ENCODE results near the gene PDZD7. TPM values are rescaled to one million over a fixed set of nuclear protein-coding genes. Genes with fewer than 3 reads are reported as not detected.

Gene PDZD7
- polyA plus RNA-seq, 1 of the 3 experiments (the other 2 are of a cell fraction): 1.9 TPM

GRCh38 chr10:101018118-101018599 is 12.8 kb downstream of the PDZD7 start:
- H3K4me3 ChIP-seq (ENCODE audit: low read depth in 2 of 2, low read length in 1 of 2): no peak overlapping the region
- H3K27me3 ChIP-seq (ENCODE audit: insufficient read depth): no peaks in the 10 kb centered on the region
- peaks cover 4% of the 10 kb centered on the region for H3F3A ChIP-seq (replicated peaks; ENCODE audit: insufficient read depth)
- H4K20me1 ChIP-seq (ENCODE audit: insufficient read depth): no peaks in the 10 kb centered on the region
- H3K9ac ChIP-seq: no peak overlapping the region
- no peaks in the 10 kb centered on the region for H3K9me3 ChIP-seq
- no peaks in the 10 kb centered on the region for H3K79me2 ChIP-seq (ENCODE audit: insufficient read depth)
- peaks cover 7 to 8% of the 10 kb centered on the region in 2 experiments; a peak in 3 of 4 replicates for H3K4me1 ChIP-seq (ENCODE audit: control insufficient read depth in 1 of 2, insufficient read depth in 2 of 2, low read depth in 1 of 2, low read length in 1 of 2)
- no peaks in the 10 kb centered on the region for H3K36me3 ChIP-seq (replicated peaks in 1 of 2; ENCODE audit: control insufficient read depth in 1 of 2, insufficient read depth in 2 of 2, low read length in 1 of 2)
- H3K4me2 ChIP-seq: no peak overlapping the region
- no peak overlapping the region for H2AFZ ChIP-seq (ENCODE audit: low read depth)
- ChIA-PET POLR2A (interaction anchor here (1.0 to 1.3 kb wide), 2 partner anchors 13 to 24 kb away, joined by 3 to 8 read pairs; partner anchors contain the start of genes PDZD7 and SFXN3), CTCF (interaction anchor here (1.3 to 7.2 kb wide), 16 partner anchors 8 to 493 kb away, joined by 3 to 443 read pairs (median 12); partner anchors contain the start of genes KAZALD1, LZTS2, MRPL43 and PDZD7)
- TF ChIP-seq EZH2phosphoT487 (IDR thresholded peaks at IDR 0.05; ENCODE audit: borderline replicate concordance, low read depth): no peak
- TF ChIP-seq, protein P1, sequence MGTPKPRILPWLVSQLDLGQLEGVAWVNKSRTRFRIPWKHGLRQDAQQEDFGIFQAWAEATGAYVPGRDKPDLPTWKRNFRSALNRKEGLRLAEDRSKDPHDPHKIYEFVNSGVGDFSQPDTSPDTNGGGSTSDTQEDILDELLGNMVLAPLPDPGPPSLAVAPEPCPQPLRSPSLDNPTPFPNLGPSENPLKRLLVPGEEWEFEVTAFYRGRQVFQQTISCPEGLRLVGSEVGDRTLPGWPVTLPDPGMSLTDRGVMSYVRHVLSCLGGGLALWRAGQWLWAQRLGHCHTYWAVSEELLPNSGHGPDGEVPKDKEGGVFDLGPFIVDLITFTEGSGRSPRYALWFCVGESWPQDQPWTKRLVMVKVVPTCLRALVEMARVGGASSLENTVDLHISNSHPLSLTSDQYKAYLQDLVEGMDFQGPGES (IDR thresholded peaks at IDR 0.05; ENCODE audit: low read depth, low read length): no peak
- TF ChIP-seq TCF12 (IDR thresholded peaks at IDR 0.05): no peak
- TF ChIP-seq MAX (IDR thresholded peaks at IDR 0.05; ENCODE audit: low read depth): no peak
- no peak for TF ChIP-seq CHD2 (IDR thresholded peaks at IDR 0.05; ENCODE audit: low read length, partially characterized antibody)
- no peak for DNase-seq
- no peak overlapping the region for H3K27ac ChIP-seq (ENCODE audit: low read depth in 2 of 2, low read length in 1 of 2)
- H3K9me2 ChIP-seq: no peaks in the 10 kb centered on the region
- 96% methylated on average over 20 of the region's 20 CpGs for WGBS (ENCODE audit: low lambda C conversion rate)

DNA sequence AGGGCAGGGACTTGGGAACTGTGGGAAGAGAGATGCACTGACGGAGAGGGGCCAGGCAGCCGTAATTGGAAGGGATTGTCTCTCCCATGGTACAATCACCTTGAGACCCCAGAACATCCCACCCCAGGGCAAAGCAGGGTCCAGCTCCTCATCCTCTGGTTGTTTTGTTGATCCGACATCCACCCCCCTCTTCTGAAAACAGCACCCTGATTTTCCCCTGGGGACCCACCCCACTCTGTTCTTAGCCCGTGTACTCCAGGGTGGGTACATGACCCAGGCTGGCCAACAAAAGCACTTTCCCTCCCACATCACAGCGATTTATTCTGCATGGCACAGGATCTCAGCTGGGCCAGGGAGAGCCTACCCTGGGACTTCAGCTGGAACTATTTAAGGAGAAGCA is 14.1 kb downstream of the PDZD7 start:
- WGBS (ENCODE audit: low lambda C conversion rate): 85% methylated on average over 5 of the region's 5 CpGs
- H3K4me3 ChIP-seq (ENCODE audit: low read depth in 2 of 2, low read length in 1 of 2): no peak overlapping the region
- H3K27ac ChIP-seq (ENCODE audit: low read depth in 2 of 2, low read length in 1 of 2): no peak overlapping the region
- H3K4me1 ChIP-seq (ENCODE audit: control insufficient read depth in 1 of 2, insufficient read depth in 2 of 2, low read depth in 1 of 2, low read length in 1 of 2): peaks cover 8 to 19% of the 10 kb centered on the region in 2 experiments; a peak in 3 of 4 replicates
- no peaks in the 10 kb centered on the region for H3K9me2 ChIP-seq
- ChIA-PET CTCF (interaction anchor here (1.0 to 7.2 kb wide), 10 partner anchors 13 to 323 kb away, joined by 3 to 443 read pairs (median 44); partner anchors contain the start of genes KAZALD1, LZTS2, MRPL43 and PDZD7), POLR2A (interaction anchor here (0.5 kb wide), 1 partner anchor 107 kb away, joined by 3 read pairs; no protein-coding TSS in a partner anchor)
- H3F3A ChIP-seq (replicated peaks; ENCODE audit: insufficient read depth): peaks cover 16% of the 10 kb centered on the region
- H3K9me3 ChIP-seq: no peaks in the 10 kb centered on the region
- H3K36me3 ChIP-seq (replicated peaks in 1 of 2; ENCODE audit: control insufficient read depth in 1 of 2, insufficient read depth in 2 of 2, low read length in 1 of 2): no peaks in the 10 kb centered on the region
- H4K20me1 ChIP-seq (ENCODE audit: insufficient read depth): no peaks in the 10 kb centered on the region
- no peaks in the 10 kb centered on the region for H3K79me2 ChIP-seq (ENCODE audit: insufficient read depth)
- H3K4me2 ChIP-seq: no peak overlapping the region
- no peak overlapping the region for H2AFZ ChIP-seq (ENCODE audit: low read depth)
- no peak overlapping the region for H3K9ac ChIP-seq
- H3K27me3 ChIP-seq (ENCODE audit: insufficient read depth): no peaks in the 10 kb centered on the region
- TF ChIP-seq PBX3 (IDR thresholded peaks at IDR 0.05) (no peak), POLR2AphosphoS5 (IDR thresholded peaks at IDR 0.05; ENCODE audit: low read depth, low read length) (no peak), GABPA (IDR thresholded peaks at IDR 0.05; ENCODE audit: low read depth) (no peak), RAD21 (IDR thresholded peaks at IDR 0.05; ENCODE audit: low read length) (no peak), TCF12 (IDR thresholded peaks at IDR 0.05) (no peak), NRF1 (IDR thresholded peaks at IDR 0.05; ENCODE audit: low read depth, low read length) (no peak), CHD2 (IDR thresholded peaks at IDR 0.05; ENCODE audit: low read length, partially characterized antibody) (no peak)
- DNase-seq: no peak
